K562 (cell line): ENCODE data around the gene PMVK. TPM values are rescaled to one million over a fixed set of nuclear protein-coding genes. Genes with fewer than 3 reads are reported as not detected.
"Not testable (repeated sequence)": the region's sequence is repeated elsewhere in the genome, so short reads cannot be mapped to it uniquely, and the experiment has no call there.

Experiments
- ATAC-seq: fragments of 200-7000 bp; cut with Tn5 transposase; 3 replicates; pipeline ENCODE4 v1.9.1; 2020; ENCODE audit warnings: moderate library complexity
- BruUV-seq: library from RNA; stranded (reverse); fragments of 400-500 nt; replicated peaks from 2 replicates; lab custom pipeline; 2021; lab: Mats Ljungman, UMichigan
- CTCF ChIA-PET: fragments of 300-600 bp; formaldehyde crosslinking; extraction: SDS; loops from one replicate; lab custom pipeline; 2021; ENCODE audit warnings: low intra/inter-chr PET ratio; lab: Yijun Ruan, JAX
- POLR2A ChIA-PET: fragments of 300-600, 350-650 bp; sonication (Branson Sonifier 250); formaldehyde crosslinking; extraction: SDS; loops from one replicate; lab custom pipeline; 2021; ENCODE audit warnings: antibody characterized with exemption, inconsistent platforms; lab: Yijun Ruan, JAX
- DNase-seq, 4 experiments: peaks; one replicate each; pipeline versions ENCODE4 v3.0.0 to v3.0.0-alpha.2; 2011 to 2018; ENCODE audit warnings: low spot score in 3 of 4, mixed read lengths in 3 of 4; ENCODE audit errors: extremely low read depth in 1 of 4
- FAIRE-seq: peaks from 2 replicates; lab custom pipeline; 2011; peaks lifted over from hg19 to GRCh38; lab: Jason Lieb, UNC
- H2AFZ ChIP-seq: 2 replicates; pipeline ENCODE4 v1.6.0; 2011; ENCODE audit warnings: low read depth, low read length, control low read depth, inconsistent platforms
- H3K27ac ChIP-seq: fragments of 200-600 bp; 3 replicates; pipeline ENCODE4 v1.8.0; 2011; ENCODE audit warnings: low read depth, mild to moderate bottlenecking, control low read depth, inconsistent platforms, low read length, moderate library complexity, mixed read lengths; ENCODE audit errors: extremely low read depth
- H3K27me3 ChIP-seq, 2 experiments: fragments of 300-600 bp in 1 of 2; 2 replicates in 1 of 2; 3 replicates in 1 of 2; pipeline versions ENCODE4 v1.6.0 to v1.8.0; 2011; ENCODE audit warnings: inconsistent platforms in 2 of 2, low read length in 2 of 2, mild to moderate bottlenecking in 1 of 2, mixed read lengths in 1 of 2, moderate library complexity in 1 of 2; ENCODE audit not compliant: control insufficient read depth in 2 of 2, insufficient read depth in 2 of 2
- H3K36me3 ChIP-seq: fragments of 300-600 bp; 3 replicates; pipeline ENCODE4 v1.8.0; 2011; ENCODE audit warnings: mild to moderate bottlenecking, low read length, inconsistent platforms; ENCODE audit not compliant: control insufficient read depth, insufficient read depth
- H3K4me1 ChIP-seq, 2 experiments: fragments of 200-600 bp in 1 of 2; replicated peaks in 1 of 2; 2 replicates in 1 of 2; 3 replicates in 1 of 2; pipeline versions ENCODE4 v1.5.1 to v1.8.0; 2011; ENCODE audit warnings: inconsistent platforms in 2 of 2, low read length in 2 of 2, mild to moderate bottlenecking in 1 of 2, mixed read lengths in 1 of 2, moderate library complexity in 1 of 2; ENCODE audit not compliant: control insufficient read depth in 2 of 2, insufficient read depth in 2 of 2
- H3K4me2 ChIP-seq: 2 replicates; pipeline ENCODE4 v1.6.1; 2011; ENCODE audit warnings: low read length, control low read depth, inconsistent platforms, mixed read lengths; ENCODE audit not compliant: insufficient read depth
- H3K4me3 ChIP-seq: fragments of 200-600 bp; sonication (generic), shearing (Covaris generic); 2 replicates; pipeline ENCODE4 v1.5.1; 2016; ENCODE audit warnings: control low read depth, inconsistent platforms
- H3K79me2 ChIP-seq: fragments of 200-600 bp; 3 replicates; pipeline ENCODE4 v1.8.0; 2011; ENCODE audit warnings: low read length, inconsistent platforms; ENCODE audit not compliant: control insufficient read depth, insufficient read depth
- H3K9ac ChIP-seq, 2 experiments: 2 replicates each; pipeline versions ENCODE4 v1.6.0 to v1.6.1; 2011; ENCODE audit warnings: low read depth in 2 of 2, low read length in 2 of 2, control low read depth in 1 of 2, inconsistent platforms in 1 of 2, mild to moderate bottlenecking in 1 of 2, mixed read lengths in 1 of 2; ENCODE audit not compliant: insufficient read depth in 1 of 2
- H3K9me1 ChIP-seq: one replicate; pipeline ENCODE4 v1.6.0; 2011; ENCODE audit warnings: inconsistent platforms, mild to moderate bottlenecking, low read length, moderate library complexity; ENCODE audit not compliant: control insufficient read depth, insufficient read depth
- H3K9me3 ChIP-seq: replicated peaks from 2 replicates; pipeline ENCODE4 v1.5.1; 2011; ENCODE audit warnings: low read depth, low read length, inconsistent platforms; ENCODE audit not compliant: control insufficient read depth, insufficient read depth
- H4K20me1 ChIP-seq: replicated peaks from 2 replicates; pipeline ENCODE4 v1.6.1; 2011; ENCODE audit warnings: low read length, inconsistent platforms, mixed read lengths; ENCODE audit not compliant: control insufficient read depth, insufficient read depth
- NR4A1 ChIP-seq, 2 experiments: fragments of 250-450 bp in 1 of 2; fragments of 450-650 bp in 1 of 2; sonication (Bioruptor Pico) in 1 of 2; IDR thresholded peaks; 2 replicates each; pipeline versions ENCODE4 v1.4.0 to v1.6.1; 2016 to 2020; ENCODE audit warnings: mild to moderate bottlenecking in 2 of 2, missing compliant biosample characterization in 1 of 2, missing genetic modification characterization in 1 of 2, moderate library complexity in 1 of 2
- PML ChIP-seq: IDR thresholded peaks from 2 replicates; pipeline ENCODE4 v1.6.1; 2012; ENCODE audit warnings: low read length, inconsistent platforms
- SPI1 ChIP-seq: IDR thresholded peaks from 2 replicates; pipeline ENCODE4 v1.6.1; 2011; ENCODE audit warnings: low read depth, low read length, control low read depth, borderline replicate concordance
- ZNF121 ChIP-seq: sonication (generic); formaldehyde crosslinking; conservative IDR thresholded peaks from 2 replicates; pipeline ENCODE4 v1.8.0; 2022; ENCODE audit warnings: missing genetic modification reagents
- ZNF24 ChIP-seq: fragments of 450-650 bp; IDR thresholded peaks from 2 replicates; pipeline ENCODE4 v1.6.1; 2016
- WGBS: fragments of 100-300 bp; shearing (Covaris generic); methylation state at CpG from one replicate; pipeline ENCODE4 v1.1.6; 2016; ENCODE audit warnings: low coverage, mixed read lengths; ENCODE audit not compliant: insufficient coverage; ENCODE audit errors: missing lambda C conversion rate; 5-methylcytosine and 5-hydroxymethylcytosine counted together
- in situ Hi-C: fragments of 300-500 bp; cut with MboI; formaldehyde crosslinking; loops from 4 replicates; pipeline ENCODE4 v1.15.0; 2018; ENCODE audit warnings: inconsistent platforms, mixed read lengths
- intact Hi-C: fragments of 100-400 bp; cut with micrococcal nuclease; formaldehyde crosslinking; loops from 2 replicates; pipeline ENCODE4 v1.14.2; 2022
- polyA plus RNA-seq, 8 experiments: library from polyadenylated mRNA; depleted of rRNA in 4 of 8; stranded (reverse) in 5 of 8; unstranded in 3 of 8; fragments of >200 nt; fragmentation: Nextera tagmentation in 2 of 8; fragmentation: Illumina TruSeq in 1 of 8; extraction: Ambion mirVana in 2 of 8; extraction: Trizol in 1 of 8; gene quantifications; 2 replicates each; pipeline versions ENCODE4 v1.2.1 to v1.2.3, GENCODE V29; 2011 to 2014; ENCODE audit warnings: inconsistent platforms in 1 of 8, missing spikeins in 1 of 8
- total RNA-seq, 7 experiments: library from RNA; depleted of rRNA in 6 of 7; stranded (reverse); fragments of >200 nt in 6 of 7; fragmentation: Illumina TruSeq in 2 of 7; extraction: Trizol in 2 of 7; gene quantifications; 2 replicates each; pipeline versions ENCODE4 v1.2.1 to v1.2.3, GENCODE V29; 2011 to 2021; ENCODE audit warnings: low replicate concordance in 1 of 7

Gene PMVK
- total and polyA plus RNA-seq, 9 of the 15 experiments (the other 6 are each of a cell fraction or from before 2014, with no cell fraction given) = 1.1 to 15.3 (median 6.3) TPM

DNA sequence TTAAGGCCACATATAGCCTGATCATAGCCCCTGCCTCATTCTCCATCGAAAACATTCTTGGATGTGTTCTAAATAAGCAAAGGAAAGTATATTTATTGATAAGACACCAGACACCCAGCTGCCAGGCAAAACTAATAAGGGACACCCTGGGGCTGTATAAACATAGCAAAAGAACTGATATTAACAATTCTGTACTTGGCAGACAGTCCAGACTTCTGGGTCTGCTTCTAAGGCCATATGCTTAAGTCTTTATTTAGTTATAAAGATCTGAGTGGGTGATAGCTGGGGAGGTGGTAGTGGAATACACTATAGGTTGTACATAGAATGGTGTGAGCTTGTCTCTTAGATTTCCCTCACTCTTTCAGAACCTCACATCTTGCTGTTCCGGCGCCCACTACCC, 41.8 kb upstream of the PMVK start:
- Histone ChIP-seq H2AFZ (no peak overlapping the region), H3K27ac (no peak overlapping the region)
- intact Hi-C loops = no loop called here
- TF ChIP-seq ZNF24 (no peak), PML (no peak), NR4A1 (CRISPR knock-in tag; IDR thresholded peaks at IDR 0.05) (no peak), NR4A1 (tag; IDR thresholded peaks at IDR 0.05) (no peak), ZNF121 (CRISPR knock-in tag) (no peak)
- TF ChIP-seq, all 486 proteins: peak for 0
- Histone ChIP-seq H3K4me2 (no peak overlapping the region), H3K79me2 (peaks cover 64% of the 10 kb centered on the region), H3K4me3 (no peak overlapping the region), H3K27me3 (no peaks in the 10 kb centered on the region), H3K36me3 (peaks cover 36% of the 10 kb centered on the region), H3K4me1 (peaks cover 17 to 20% of the 10 kb centered on the region in 2 experiments), H4K20me1 (no peaks in the 10 kb centered on the region), H3K9me1 (no peaks in the 10 kb centered on the region), H3K9ac (no peak overlapping the region), H3K9me3 (no peaks in the 10 kb centered on the region)
- WGBS = 91% methylated on average over 3 of the region's 3 CpGs
- BruUV-seq = no TSS peak
- ATAC-seq = no peak
- in situ Hi-C loops = no loop called here
- DNase-seq = no peak
- CTCF ChIA-PET = no interaction called here
- POLR2A ChIA-PET = interaction anchor here (1.6 to 2.4 kb wide), 2 partner anchors 12 to 15 kb away, joined by 4 to 16 read pairs; partner anchors contain the start of gene LENEP
- no peak for FAIRE-seq

GRCh38 chr1:154977762-154978161, 41.2 kb upstream of the PMVK start:
- H3K27me3 ChIP-seq, intact Hi-C loops: not testable (repeated sequence)
- TF ChIP-seq SPI1 = peak; percentile 28; the same call in 1 of the 2 replicates
- TF ChIP-seq, all 486 proteins: peak for 1; not testable (repeated sequence) for 485
- CTCF ChIA-PET, H3K9me1 ChIP-seq, DNase-seq, FAIRE-seq, H2AFZ ChIP-seq, H4K20me1 ChIP-seq, ATAC-seq, in situ Hi-C loops, BruUV-seq, H3K9me3 ChIP-seq: not testable (repeated sequence)
- peak overlapping the region; percentile 99; the same call in 2 of the 3 replicates for H3K27ac ChIP-seq
- peaks cover 65% of the 10 kb centered on the region for H3K79me2 ChIP-seq
- POLR2A ChIA-PET = interaction anchor here (1.3 to 8.3 kb wide), 5 partner anchors 12 to 296 kb away, joined by 3 to 80 read pairs (median 16); partner anchors contain the start of genes CLK2, LENEP and PYGO2
- peak overlapping the region; percentile 98; the same call in 1 of the 2 replicates for H3K4me2 ChIP-seq
- peak overlapping the region in 1 of 2 experiments; percentile 97; a peak in 2 of 4 replicates for H3K9ac ChIP-seq
- peak overlapping the region; percentile 10; the same call in 1 of the 2 replicates for H3K4me3 ChIP-seq
- peaks cover 22% of the 10 kb centered on the region in 2 experiments for H3K4me1 ChIP-seq
- peaks cover 36% of the 10 kb centered on the region for H3K36me3 ChIP-seq
- WGBS = 25% methylated on average over 3 of the region's 3 CpGs
